ENCODE measurements around the gene ZFP82. TPM values are rescaled to one million over a fixed set of nuclear protein-coding genes. Genes with fewer than 3 reads are reported as not detected.

ZFP82 gene
- polyA plus RNA-seq (ENCODE audit: insufficient read length) = 7.6 TPM

DNA sequence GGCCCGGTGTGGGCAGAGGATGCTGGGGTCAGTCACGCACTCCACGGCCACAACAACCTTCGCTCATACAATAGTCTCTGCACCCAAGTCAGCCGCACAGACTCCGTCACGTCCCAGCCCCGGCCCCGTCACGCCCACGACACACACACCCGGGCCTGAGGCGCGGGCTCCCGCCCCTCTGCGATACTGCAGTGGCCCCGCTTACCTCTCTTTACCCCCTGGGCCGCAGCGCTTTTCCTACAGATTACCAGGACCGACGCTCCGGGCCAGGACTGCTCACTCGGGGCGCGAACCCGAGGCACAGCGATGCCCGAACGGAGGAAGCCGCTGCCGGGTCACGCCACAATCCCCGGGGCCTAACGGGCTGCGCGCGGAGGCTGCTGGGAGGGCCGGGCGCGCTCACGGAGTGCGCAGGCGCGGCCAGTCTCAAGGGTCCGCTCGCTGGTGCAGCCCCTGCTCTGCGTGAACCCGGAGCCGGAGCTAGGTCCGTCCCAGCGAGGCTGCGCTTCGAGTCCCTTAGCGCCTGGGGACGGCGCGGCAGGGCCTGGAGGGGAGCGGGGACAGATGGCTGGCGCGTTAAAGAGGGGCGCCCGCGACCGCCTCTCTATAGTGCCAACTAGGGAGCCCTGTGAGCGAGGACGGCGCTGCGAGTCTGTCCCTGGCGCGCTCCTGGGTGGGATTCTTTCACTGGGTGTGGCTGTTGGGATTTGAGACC is at the start of gene ZFP82:
Gene ZFP82, minus strand, starts transcription at position 358 of the 715 bp plus-strand sequence. CDS start 8,855 bp downstream, outside the sequence.
- peak; percentile 70 for DNase-seq (ENCODE audit: low read depth)

DNA sequence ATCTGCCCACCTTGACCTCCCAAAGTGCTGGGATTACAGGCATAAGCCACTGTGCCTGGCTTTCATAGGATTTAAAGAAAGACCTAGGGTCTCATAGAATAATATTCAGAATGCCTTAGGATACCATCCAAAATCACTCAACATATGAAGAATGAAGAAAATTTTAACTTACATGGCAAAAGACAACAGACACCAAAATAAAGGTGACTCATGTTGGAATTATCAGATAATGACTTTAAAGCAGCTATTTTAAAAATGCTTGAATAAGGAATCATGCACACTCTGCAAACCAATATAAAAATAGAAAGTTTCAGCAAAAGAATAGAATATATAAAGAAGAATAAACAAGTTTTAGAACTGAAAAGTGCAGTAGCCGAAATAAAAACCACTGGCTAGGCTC is 41.6 kb upstream of the ZFP82 start:
- no peak for DNase-seq (ENCODE audit: low read depth)

DNA sequence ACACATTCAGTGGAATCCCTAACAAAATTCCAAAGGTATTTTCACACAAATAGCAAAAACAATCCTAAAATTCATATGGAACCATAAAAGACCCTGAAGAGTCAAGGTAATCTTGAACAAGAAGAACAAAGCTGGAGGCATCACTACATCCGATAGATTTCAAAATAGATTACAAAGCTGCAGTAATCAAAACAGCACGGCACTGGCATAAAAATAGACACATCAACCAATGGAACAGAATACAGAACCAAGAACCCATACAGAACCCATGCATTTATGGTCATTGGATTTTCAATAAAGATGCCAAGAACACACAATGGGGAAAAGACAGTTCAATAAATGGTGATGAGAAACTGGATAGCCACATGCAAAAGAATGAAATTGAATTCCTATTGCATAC is 38.4 kb upstream of the ZFP82 start:
- DNase-seq (ENCODE audit: low read depth) = no peak

DNA sequence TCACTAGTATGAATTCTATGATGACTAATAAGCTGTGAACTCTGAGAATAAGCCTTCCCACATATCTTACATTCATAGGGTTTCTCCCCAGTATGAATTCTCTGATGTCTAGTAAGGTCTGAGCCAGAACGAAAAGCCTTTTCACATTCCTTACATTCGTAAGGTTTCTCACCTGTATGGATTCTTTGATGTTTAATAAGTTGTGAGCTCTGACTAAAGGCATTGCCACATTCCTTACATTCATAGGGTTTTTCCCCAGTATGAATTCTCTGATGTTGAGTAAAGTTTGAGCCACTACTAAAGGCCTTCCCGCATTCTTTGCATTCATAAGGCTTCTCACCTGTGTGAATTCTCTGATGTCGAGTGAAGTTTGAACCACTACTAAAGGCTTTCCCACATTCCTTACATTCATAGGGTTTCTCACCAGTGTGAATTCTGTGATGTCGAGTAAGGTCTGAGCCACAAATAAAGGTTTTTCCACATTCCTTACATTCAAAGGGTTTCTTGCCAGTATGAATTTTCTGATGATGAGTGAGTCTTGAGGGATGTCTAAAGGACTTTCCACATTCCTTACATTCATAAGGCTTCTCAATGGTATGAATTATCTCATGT is 30.7 kb upstream of the ZFP82 start:
- no peak for DNase-seq (ENCODE audit: low read depth)

DNA sequence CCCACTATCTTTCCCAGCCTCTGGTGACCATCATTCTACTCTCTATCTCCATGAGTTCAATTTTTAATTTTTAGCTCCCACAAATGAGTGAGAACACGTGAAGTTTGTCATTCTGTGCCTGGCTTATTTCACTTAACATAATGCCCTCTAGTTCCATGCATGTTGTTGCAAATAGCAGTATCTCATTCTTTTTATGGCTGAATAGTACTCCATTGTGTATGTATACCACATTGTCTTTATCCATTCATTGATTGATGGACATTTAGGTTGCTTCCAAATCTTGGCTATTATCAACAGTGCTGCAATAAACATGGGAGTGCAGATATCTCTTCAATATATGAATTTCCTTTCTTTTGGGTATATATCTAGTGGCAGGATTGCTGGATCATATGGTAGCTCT is 22.9 kb upstream of the ZFP82 start:
- DNase-seq (ENCODE audit: low read depth) = no peak

DNA sequence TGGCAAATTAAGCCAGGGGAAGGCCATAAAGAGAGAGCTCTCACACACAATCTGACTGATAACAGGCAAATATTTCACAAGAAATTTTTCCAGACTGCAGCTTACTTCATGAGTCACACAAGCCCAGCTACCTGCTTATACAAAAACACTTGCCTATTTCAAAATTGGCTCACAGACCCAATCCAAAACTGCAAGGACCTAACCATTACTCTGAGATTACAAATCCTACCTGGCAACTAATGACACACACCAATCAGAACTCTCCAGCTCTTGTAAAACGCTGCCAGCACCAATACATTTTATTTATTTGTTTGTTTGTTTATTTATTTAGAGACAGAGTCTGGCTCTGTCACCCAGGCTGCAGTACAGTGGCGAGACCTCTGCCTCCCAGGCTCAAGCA is 18.1 kb upstream of the ZFP82 start:
- no peak for DNase-seq (ENCODE audit: low read depth)

DNA sequence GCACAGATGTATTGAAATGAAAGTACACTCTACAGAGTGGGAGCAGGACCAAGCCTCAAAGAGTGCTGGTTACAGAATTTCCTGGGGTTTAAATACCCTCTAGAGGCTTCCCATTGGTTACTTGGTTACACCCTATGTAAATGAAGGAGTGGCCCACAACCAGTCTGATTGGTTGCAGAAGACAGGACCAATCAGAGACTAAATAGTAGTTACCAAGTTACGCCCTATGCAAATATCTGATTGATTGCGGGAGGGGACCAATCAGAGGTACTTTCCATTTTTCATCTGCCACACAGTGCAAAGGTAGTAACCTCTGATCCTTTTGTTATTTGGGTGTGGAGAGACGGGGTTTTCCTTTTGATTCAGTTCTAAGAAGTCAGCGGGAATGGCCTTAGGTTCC is 5.5 kb upstream of the ZFP82 start:
- no peak for DNase-seq (ENCODE audit: low read depth)

DNA sequence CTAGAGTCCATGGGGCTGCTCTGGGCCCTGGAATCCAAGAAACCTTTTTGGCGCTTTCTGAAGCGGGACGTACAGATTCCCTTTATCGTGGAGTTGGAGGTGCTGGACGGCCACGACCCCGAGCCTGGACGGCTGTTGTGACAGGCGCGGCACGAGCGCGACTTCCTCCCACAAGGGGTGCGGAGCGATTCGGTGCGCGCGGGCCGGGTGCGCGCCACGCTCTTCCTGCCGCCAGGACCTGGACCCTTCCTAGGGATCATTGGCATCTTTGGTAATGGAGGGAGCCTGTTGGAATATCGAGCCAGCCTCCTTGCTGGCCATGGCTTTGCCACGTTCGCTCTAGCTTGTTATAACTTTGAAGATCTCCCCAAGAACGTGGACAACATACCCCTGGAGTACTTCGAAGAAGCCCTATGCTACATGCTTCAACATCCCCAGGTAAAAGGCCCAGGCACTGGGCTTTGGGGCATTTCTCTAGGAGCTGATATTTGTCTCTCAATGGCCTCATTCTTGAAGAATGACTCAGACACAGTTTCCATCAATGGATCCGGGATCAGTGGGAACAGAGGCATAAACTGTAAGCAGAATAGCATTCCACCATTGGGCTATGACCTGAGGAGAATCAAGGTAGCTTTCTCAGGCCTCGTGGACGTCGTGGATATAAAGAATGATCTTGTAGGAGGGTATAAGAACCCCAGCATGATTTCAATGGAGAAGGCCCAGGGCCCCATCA is 3.5 kb upstream of the ZFP82 start:
- DNase-seq (ENCODE audit: low read depth) = no peak

DNA sequence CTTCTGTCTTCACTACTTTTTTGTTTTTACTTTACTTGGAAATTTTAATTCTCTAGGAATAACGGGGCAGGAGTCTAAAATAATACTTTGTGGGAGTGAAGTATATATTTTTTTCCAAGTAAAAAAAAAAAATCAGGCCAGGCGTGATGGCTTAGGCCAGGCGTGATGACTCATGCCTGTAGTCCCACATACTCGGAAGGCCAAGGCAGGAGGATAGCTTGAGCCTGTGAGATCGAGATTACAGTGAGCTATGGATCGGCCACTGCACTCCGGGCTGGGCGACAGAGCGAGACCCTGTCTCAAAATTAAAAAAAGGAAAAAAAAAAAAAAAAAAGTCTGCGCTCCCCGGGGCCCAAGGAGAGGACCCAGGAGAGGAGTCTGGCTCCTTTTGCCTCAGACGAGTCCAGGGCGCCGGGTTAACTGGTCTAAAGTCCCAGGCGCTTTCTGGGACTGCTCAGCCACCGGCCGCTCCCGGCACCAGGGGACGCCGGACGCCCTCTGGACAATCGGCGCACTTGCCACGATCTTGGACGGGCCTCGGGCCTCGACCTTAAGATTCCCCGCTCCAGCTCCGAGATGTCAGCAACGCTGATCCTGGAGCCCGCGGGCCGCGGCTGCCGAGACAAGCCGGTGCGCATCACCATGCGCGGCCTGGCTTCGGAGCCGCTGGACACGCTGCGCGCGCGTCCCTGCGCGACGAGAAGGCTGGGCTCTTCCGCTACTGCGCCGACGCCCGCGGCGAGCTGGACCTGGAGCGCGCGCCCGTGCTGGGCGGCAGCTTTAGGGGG is 2.7 kb upstream of the ZFP82 start:
- no peak for DNase-seq (ENCODE audit: low read depth)

DNA sequence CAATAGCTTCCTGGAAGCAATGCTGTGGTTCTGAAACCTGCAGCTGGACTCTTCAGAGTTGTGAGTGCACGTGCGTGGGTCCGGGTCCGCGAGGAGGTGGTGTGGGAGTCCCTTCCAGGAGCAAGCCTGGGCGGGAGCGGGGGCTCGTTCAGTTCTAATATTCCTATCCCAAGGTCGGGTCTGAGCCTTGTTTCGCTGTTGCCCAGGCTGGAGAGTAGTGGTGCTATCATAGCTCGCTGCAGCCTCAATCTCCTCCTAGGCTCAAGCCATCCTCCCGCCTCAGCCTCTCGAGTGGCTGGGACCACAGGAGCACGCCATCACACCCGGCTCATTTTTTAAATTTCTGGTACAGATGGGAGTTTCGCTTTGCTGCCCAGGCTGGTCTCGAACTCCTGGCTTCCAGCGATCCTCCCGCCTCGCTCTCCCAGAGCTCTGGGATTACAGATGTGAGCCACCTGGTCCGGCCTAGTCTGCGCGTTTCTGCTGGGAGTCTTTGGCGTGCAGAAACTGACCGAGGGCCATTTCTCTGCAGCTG is 625 bp downstream of the ZFP82 start:
- no peak for DNase-seq (ENCODE audit: low read depth)

DNA sequence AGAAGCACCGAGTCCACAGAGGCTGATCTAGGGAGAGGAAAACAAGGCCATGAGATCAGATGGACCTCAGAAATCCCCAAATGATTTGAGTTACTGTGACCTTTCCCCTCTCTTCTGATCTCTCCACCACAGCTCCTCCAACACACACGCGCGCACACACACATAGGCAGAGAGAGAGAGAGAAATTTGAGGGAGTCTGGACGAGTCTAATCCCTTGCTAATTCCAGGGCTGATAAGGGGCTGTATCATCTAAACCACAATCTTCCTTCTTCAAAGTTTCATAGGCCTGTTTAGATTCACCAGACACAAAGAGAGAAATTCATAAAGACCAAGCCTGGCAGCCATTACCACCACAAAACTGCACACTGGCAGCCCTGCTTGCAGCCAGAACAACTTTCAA is 8.6 kb downstream of the ZFP82 start:
- DNase-seq (ENCODE audit: low read depth) = no peak

DNA sequence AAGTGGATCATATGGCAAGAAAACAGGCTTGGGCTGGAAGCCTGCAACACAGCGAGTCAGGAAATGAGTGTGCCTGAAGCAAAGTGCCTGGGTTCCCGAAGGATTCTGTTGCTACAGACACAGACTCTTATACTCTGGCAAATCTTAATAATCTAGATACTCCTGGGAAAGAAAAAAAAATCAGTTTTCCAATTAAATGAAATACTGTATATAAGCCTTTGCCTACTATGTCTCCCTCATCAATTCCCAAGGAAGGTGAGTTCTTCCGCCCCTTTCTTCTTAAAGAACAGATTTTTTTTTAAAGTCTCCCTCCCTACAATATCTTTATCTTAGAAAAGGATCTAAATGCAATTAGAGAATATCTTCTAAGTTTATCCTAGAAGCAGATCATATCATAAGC is 10.3 kb downstream of the ZFP82 start:
- DNase-seq (ENCODE audit: low read depth) = no peak

DNA sequence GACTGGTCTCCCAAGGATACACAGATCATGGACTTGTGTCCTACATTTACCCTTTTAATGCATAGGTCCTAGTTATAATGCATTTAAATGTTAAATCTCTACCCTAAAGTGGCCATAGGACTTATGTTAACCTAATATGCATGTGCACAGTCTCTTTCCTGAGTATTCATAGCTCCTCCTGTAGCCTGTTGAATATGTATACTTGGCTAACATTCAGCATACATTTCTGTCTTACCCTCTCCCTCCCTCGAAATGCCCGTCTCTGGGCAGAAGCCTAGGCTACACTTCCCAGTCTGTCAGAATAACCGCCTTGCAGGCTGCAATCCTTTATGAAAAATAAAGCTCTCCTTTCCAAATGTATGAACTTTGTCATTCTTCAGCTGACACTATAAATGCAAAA is 13.9 kb downstream of the ZFP82 start:
- DNase-seq (ENCODE audit: low read depth) = no peak

DNA sequence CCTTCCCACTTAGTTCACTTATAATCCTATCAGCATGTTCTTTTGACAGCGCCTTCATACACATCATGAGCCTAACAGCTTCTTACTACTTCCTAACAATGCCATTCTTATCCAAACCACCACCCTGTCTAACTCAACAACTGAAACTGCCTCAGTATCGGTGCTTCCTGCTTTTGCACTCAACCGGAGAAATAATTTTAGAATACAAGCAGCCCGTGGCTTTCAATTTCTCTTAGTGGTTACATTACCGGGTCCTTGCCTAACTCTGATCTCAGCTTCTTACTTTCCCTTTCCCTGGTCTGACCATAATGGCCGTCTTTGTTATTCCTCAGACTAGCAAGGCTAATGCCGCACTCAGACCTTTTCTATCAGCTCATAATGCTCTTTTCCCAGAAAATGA is 17.0 kb downstream of the ZFP82 start:
- DNase-seq (ENCODE audit: low read depth) = no peak

DNA sequence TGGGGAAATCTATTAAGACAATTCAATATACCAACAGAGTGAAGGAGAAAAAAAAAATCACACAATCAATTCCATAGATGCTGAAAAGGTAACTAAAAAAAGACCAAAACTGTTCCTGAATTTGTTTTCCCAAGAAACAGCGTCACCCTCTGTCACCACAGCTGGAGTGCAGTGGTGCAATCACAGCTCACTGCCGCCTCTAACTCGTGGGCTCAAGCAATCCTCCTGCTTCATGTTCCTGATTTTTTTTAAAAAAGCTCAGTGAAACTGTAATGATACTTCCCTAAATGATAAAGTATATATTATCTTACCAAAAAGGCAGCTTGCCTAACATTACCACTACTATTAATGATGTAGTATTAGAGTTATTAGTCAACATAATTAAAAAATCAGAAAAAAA is 19.9 kb downstream of the ZFP82 start:
- DNase-seq (ENCODE audit: low read depth) = no peak

DNA sequence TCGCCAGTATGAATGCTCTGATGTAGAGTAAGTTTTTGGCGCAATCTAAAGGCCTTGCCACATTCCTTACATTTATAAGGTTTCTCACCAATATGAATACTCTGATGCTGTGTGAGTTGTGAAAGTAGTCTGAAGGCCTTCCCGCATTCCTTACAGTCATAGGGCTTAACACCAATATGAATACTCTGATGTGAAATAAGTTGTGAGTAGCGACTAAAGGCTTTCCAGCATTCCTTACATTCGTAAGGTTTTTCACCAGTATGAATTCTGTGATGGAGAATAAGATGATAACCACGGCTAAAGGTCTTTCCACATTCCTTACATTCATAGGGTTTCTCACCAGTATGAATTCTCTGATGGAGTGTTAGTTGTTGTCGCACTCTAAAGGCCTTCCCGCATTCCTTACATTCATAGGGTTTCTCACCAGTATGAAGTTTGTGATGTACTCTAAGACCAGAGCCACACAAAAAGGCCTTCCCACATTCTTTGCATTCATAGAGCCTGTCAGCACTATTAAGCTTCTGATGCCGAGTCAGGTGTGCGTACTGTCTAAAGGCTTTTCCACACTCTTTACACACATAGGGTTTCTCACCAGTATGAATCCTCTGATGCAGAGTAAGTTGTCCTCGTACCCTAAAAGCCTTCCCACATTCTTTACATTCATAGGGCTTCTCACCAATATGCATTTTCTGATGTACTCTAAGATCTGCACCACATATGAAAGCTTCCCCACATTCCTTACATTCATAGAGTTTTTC is 25.3 kb downstream of the ZFP82 start:
- no peak for DNase-seq (ENCODE audit: low read depth)

DNA sequence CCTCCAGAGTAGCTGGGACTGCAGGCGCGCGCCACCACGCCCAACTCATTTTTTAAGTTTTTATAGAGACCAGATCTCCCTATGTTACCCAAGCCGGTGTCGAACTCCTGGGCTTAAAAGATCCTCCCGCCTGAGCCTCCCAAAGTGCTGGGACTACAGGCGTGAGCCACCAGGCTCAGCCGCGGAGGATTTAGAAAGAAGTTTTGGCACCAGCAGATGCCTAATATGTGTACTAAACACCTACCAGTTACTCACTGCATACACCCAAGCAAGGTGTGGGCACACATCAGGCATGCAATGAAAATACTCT is 39.0 kb downstream of the ZFP82 start:
- no peak for DNase-seq (ENCODE audit: low read depth)

DNA sequence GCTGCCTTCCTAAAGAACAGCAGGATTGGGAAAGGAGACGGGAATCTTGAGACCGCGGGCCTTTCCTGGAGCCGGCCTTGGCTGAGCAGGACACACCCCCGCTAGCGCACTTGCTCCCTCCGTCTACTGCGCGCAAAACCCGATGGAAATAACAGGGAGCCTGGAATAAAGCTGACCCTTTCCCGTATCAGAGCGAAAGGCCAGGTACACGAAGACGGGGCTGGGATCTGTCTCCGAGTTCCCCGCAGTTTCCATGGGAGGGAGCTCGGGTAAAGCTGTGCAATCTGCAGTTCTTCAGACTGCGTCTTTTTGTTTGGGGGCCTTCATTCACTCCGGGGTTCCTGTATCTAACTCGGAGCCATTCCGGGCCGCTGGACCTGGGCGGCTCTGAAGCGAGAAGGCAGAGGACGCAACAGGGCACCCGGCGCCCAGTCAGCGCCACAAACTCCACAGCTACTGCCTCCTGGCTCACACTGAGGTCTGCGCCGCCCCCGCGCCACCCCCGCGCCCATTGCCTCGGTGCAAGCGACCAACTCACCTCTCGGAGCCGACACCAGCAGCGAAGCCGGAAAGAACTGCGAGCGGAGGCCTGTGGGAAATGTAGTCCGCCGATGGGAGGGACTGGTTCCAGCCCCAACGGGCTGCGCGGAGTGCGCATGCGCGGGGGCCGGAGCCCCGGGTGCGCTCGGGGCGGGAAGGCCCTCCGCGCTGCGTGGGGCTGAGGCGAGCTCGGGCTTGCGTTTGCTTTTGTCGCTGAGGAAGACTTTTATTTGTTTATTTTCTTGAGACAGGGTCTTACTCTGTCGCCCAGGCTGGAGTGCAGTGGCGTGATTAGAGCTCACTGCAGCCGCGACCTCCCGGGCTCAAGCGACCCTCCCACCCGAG is 39.6 kb downstream of the ZFP82 start, which contains the start of gene ZFP14:
Gene ZFP14, minus strand, starts transcription at position 577 of the 885 bp plus-strand sequence. CDS start 11,309 bp downstream, outside the sequence.
- peak; percentile 84 for DNase-seq (ENCODE audit: low read depth)

DNA sequence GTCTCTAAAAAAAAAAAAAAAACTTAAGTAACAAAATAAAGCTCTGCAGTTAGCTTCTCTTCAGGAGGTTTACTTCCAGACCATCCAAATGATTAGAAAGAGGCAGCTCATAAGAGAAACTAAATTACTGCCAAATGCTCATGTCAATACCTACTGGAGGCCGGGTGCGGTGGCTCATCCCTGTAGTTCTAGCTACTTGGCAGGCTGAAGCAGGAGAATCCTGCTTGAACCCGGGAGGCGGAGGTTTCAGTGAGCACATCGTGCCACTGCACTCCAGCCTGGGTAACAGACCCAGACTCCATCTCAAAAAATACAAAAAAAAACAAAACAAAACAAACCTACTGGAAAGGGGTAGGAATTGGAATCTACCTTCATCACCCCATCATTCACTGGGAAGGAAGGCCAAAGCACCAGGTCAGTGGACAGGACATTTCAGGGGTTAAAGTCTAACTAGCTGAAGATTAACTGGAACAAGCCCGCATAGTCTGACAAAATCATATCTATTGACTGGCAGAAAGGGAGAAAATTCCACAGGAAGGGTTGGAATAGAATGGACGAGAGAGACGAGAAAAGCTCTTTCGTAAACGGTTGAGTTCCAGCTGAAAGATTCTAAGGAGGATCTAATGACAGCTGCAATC is 40.8 kb downstream of the ZFP82 start:
- DNase-seq (ENCODE audit: low read depth) = no peak

All from forelimb muscle (tissue), 1 donor.